ENCODE data around the gene UTF1. TPM values are rescaled to one million over a fixed set of nuclear protein-coding genes. Genes with fewer than 3 reads are reported as not detected.

UTF1 gene
- total RNA-seq = not detected

DNA sequence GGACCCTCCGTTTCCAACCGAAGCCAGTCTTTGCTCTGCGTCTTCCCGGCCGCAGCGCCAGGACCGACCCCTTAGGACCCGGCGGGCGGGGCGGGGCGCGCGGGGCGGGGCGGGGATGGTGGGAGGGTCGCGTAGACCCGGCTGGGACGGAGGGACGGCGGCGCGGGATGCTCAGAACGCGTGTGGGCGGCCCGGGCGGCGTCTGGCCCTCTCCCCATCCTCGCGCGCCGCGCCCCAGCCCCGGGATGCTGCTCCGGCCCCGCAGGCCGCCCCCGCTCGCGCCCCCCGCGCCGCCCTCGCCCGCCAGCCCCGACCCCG is at the start of gene UTF1:
Gene UTF1 (plus strand): TSS at position 174 of the 318 bp plus-strand sequence. CDS start 72 bp downstream, at position 246.
- no peaks in the 10 kb centered on the region for H3K36me3 Mint-ChIP-seq
- H3K9me3 Mint-ChIP-seq = no peaks in the 10 kb centered on the region
- H3K27me3 Mint-ChIP-seq = peaks cover 82% of the 10 kb centered on the region
- no peak within 1 kb of the TSS for H3K27ac Mint-ChIP-seq
- DNase-seq = no peak
- H3K4me1 Mint-ChIP-seq = peaks cover 17% of the 10 kb centered on the region
- no peak within 1 kb of the TSS for H3K4me3 Mint-ChIP-seq

GRCh38 chr10:133180965-133181639 is 48.9 kb upstream of the UTF1 start:
- peaks cover 7% of the 10 kb centered on the region for H3K9me3 Mint-ChIP-seq
- H3K4me3 Mint-ChIP-seq = no peak overlapping the region
- no peak overlapping the region for H3K27ac Mint-ChIP-seq
- H3K36me3 Mint-ChIP-seq = no peaks in the 10 kb centered on the region
- H3K27me3 Mint-ChIP-seq = peaks cover 5% of the 10 kb centered on the region
- no peak for DNase-seq
- no peaks in the 10 kb centered on the region for H3K4me1 Mint-ChIP-seq

GRCh38 chr10:133182190-133182589 is 47.8 kb upstream of the UTF1 start:
- Mint-ChIP-seq H3K27ac (no peak overlapping the region), H3K9me3 (peaks cover 7% of the 10 kb centered on the region), H3K36me3 (no peaks in the 10 kb centered on the region), H3K4me3 (no peak overlapping the region), H3K4me1 (no peaks in the 10 kb centered on the region), H3K27me3 (peaks cover 5% of the 10 kb centered on the region)
- DNase-seq = no peak

DNA sequence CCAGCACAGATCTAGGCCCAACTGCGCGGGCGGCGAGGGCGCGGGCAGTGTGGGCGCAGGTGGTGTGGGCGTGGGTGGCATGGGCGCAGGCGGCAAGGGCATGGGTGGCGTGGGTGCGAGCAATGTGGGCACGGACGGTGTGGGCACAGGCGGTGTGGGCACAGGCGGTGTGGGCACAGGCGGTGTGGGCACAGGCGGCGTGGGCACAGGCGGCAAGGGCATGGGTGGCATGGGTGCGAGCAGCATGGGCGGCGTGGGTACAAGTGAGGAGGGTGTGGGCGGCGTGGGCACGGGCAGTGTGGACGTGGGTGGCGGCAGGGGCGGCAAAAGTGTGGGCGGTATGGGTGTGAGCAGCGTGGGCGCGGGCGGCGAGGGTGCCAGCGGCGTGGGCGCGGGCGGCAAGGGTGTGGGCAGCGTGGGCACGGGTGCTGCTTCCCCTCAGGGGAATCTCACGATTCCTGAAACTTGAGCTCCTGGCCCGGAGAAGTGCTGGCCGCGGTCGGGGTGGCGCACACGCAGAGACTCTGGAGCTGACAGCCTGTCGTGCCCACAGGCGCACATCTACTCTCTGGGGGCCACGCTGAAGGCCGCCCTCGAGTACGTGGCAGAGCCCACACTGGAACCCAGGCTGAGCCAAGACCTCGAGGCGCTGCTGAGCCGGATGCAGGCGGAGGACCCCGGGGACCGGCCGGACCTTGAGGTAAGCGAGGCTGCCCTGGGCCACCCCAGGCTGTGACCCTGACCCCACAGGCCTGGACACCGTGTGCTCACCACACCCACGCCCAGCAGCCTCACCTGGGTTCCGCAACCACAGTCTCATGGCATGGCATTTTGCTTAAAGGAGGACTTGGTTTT is 47.0 kb upstream of the UTF1 start:
- Mint-ChIP-seq H3K4me1 (no peaks in the 10 kb centered on the region), H3K9me3 (peaks cover under 1% of the 10 kb centered on the region), H3K27me3 (peaks cover 5% of the 10 kb centered on the region), H3K27ac (no peak overlapping the region), H3K4me3 (no peak overlapping the region), H3K36me3 (no peaks in the 10 kb centered on the region)
- DNase-seq = no peak

- no peak overlapping the region for H3K27ac Mint-ChIP-seq
Measured at GRCh38 chr10:133183646-133184378, 46.2 kb upstream of the UTF1 start.

DNA sequence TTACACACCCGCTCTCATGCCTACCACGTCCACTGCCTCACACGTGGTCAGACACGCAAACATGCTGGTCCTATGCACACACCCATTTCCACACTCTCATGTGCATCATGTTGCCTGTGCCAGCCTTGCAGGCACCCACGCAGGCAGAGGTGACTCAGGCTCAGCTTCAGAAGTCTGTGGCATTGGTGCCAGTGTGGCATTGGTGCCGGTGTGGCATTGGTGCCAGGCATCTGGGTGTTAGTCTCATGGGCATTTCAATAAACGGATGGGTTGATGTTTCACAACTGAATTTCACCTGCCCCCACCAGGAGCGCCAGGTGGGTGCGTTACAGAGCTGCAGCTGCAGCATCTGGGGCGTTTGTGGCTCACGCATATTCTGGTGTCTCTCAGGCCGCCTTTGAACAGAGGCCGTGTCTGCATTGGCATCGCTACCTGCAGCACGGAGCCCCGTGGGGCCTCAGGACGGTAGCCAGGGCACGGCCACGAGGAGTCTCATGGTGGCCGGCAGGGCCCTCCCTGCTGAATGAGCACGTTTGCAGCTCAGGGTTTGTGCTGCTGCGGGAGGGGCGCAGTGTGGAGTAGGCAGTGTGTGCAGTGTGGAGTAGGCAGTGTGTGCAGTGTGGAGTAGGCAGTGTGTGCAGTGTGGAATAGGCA is 45.3 kb upstream of the UTF1 start:
- Mint-ChIP-seq H3K4me3 (no peak overlapping the region), H3K27me3 (peaks cover 5% of the 10 kb centered on the region), H3K36me3 (no peaks in the 10 kb centered on the region), H3K9me3 (no peaks in the 10 kb centered on the region), H3K4me1 (no peaks in the 10 kb centered on the region), H3K27ac (no peak overlapping the region)
- no peak for DNase-seq

More at GRCh38 chr10:133183646-133184378, 46.2 kb upstream of the UTF1 start:
- Mint-ChIP-seq H3K9me3 (no peaks in the 10 kb centered on the region), H3K4me1 (no peaks in the 10 kb centered on the region), H3K27me3 (peaks cover 5% of the 10 kb centered on the region), H3K4me3 (no peak overlapping the region), H3K36me3 (no peaks in the 10 kb centered on the region)
- no peak for DNase-seq

- no peaks in the 10 kb centered on the region for H3K36me3 Mint-ChIP-seq
- H3K4me3 Mint-ChIP-seq = no peak overlapping the region
- H3K27me3 Mint-ChIP-seq = peaks cover 5% of the 10 kb centered on the region
- no peaks in the 10 kb centered on the region for H3K9me3 Mint-ChIP-seq
- no peaks in the 10 kb centered on the region for H3K4me1 Mint-ChIP-seq
- no peak for DNase-seq
- H3K27ac Mint-ChIP-seq = no peak overlapping the region
Measured at GRCh38 chr10:133185421-133185820, 44.6 kb upstream of the UTF1 start.

GRCh38 chr10:133185916-133186315 is 44.1 kb upstream of the UTF1 start:
- Mint-ChIP-seq H3K27ac (no peak overlapping the region), H3K36me3 (no peaks in the 10 kb centered on the region), H3K4me3 (no peak overlapping the region), H3K4me1 (no peaks in the 10 kb centered on the region), H3K9me3 (no peaks in the 10 kb centered on the region), H3K27me3 (peaks cover 5% of the 10 kb centered on the region)
- DNase-seq = no peak

DNA sequence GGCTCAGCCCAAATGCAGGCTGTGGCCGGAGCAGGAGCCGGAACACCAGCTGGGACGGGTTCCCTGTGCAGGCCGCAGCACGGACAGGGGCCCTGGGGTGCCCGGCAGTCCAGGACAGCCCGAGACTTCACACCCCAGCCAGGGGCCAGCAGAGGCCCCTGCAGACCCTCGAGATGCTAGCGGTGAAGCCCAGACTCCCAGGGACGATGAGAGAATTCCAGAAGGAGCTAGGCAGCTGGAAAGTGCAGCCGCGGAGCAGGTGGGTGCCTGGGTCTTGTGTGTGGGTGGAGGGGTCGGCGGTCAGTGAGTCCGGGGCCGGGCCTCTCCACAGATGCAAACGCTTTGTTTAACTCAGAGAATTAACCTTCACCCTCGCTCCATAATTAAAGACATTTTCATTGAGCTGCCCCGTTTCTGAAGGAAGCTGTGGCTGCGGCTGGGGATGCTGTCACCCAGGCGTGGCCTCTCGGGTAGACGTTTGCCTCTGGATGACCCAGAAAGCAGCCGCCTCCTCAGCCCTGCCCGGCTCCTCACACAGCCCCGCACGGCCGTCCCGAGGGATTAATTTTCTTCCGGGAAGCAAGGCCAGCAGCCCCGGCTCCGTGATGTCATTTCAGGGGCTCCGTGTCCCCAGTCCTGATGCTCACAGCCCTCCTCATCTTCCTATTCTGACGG is 43.5 kb upstream of the UTF1 start:
- Mint-ChIP-seq H3K36me3 (no peaks in the 10 kb centered on the region), H3K4me3 (no peak overlapping the region), H3K27ac (no peak overlapping the region), H3K27me3 (peaks cover 5% of the 10 kb centered on the region), H3K4me1 (no peaks in the 10 kb centered on the region), H3K9me3 (no peaks in the 10 kb centered on the region)
- DNase-seq = no peak

DNA sequence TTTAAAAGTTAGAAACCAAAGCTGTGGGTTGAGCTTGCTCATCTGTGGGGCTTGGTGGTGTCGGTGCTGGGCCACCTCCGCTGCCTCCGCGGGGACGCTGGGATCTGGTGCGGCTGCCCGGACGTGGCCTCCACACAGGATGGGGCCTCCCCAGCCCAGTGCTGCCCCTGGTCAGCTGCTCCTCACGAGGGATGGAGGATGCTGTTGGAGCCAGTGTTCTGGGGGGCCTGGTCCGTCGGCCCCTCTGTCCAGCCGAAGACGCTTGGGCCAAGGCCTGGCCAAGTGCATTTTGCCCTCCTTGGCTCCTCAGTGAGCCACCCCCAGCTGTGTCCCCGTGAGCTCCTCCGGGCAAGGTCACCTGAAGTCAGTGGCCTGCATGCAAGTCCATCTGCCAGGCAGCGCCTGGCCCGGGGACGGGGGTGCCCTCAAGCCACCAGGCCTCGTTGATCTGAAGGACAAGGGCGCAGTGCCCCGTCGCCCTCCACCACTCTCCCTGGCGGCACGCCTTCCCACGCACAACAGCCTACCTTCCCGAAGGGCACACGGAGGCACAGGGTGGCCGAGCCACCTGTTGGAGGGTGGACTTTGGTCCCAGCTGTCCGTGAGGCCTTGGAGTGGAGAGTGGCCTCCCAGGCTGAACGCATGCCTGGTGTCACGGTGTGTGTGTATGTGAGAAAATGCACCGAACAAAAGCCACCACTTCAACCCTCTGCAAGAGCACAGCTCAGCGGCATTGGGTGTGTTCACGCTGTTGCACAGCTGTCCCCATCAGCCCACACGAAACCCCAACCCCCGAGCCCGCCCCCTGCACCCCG is 42.7 kb upstream of the UTF1 start:
- H3K27me3 Mint-ChIP-seq = peaks cover 6% of the 10 kb centered on the region
- no peaks in the 10 kb centered on the region for H3K4me1 Mint-ChIP-seq
- no peak overlapping the region for H3K27ac Mint-ChIP-seq
- no peaks in the 10 kb centered on the region for H3K9me3 Mint-ChIP-seq
- no peak overlapping the region for H3K4me3 Mint-ChIP-seq
- no peaks in the 10 kb centered on the region for H3K36me3 Mint-ChIP-seq
- no peak for DNase-seq

DNA sequence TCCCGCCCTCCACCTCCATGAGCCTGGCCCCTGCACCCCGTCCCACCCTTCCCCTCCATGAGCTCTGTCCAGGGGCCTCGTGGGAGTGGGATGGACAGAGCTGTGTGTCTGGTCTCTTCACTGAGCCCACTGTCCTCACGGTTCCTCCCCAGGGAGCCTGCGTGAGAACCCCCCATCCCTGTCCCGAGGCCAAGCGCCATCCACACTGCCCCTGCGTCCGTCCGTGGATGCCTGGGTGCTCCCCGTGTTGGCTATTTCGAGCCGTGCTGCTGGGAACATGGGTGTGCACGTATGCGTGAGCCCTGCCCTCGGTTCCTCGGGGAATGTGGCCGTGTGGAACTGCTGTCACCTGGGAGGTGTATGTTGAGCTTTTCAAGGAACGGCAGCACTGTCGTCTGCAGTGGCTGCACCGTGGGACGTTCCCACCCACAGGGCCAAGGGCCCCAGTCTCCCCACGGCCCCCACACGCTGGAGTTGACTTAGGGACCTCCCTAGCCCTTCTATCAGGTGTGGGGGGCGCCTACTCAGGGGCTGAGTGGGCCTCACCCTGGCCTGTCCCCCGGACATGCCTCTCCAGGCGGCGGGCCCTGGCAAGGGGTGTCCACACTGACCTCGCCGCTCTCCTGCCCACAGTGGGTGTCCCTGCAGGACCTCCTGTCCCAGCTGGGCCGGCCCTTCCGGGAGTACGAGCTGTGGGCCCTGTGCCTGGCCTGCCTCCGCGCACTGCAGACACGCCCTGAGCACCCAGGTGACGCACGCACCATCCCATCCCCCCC is 41.9 kb upstream of the UTF1 start:
- Mint-ChIP-seq H3K36me3 (no peaks in the 10 kb centered on the region), H3K9me3 (no peaks in the 10 kb centered on the region), H3K27ac (no peak overlapping the region), H3K27me3 (peaks cover 10% of the 10 kb centered on the region), H3K4me1 (no peaks in the 10 kb centered on the region), H3K4me3 (no peak overlapping the region)
- no peak for DNase-seq

DNA sequence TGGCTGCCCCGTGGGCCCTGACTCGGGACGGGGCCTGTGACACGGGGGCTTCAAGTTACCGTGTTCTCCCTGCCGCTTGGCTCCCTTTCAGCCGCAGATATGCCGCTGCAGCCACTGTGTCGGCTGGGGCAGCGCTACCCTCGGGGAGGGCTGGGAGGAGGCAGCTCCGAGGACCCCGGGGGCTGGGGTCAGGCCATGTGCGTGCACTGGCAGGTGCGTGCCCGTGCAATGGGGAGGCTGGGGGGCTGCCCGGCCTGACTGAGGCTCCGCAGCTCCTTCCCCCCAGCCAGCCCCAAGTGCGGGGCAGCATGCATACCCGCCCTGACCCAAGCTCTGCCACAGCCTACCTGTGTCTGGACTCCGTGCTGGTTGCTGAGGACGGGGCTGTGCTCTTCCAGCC is 40.8 kb upstream of the UTF1 start:
- Mint-ChIP-seq H3K27ac (no peak overlapping the region), H3K36me3 (no peaks in the 10 kb centered on the region), H3K9me3 (peaks cover 4% of the 10 kb centered on the region), H3K4me1 (no peaks in the 10 kb centered on the region), H3K27me3 (peaks cover 6% of the 10 kb centered on the region), H3K4me3 (no peak overlapping the region)
- DNase-seq = no peak

DNA sequence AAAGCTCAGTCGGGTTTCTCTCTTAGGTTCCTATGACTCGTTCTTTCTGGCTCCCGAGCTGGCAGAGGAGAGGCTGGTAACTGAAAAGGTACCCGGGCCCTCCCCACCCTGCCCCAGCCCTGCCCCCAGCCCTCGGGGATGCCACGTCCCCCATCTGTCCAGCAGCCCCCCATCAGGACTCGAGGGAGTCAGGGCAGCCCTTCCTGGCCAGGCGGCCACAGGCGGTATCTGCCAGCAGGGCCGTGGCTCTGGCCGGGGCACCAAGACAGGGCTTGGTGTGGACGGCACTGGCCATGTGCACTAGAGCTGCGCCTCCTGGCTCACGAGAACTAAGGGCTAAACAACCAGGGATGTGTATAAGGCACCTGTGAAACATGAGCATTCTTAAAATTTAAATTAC is 40.3 kb upstream of the UTF1 start:
- Mint-ChIP-seq H3K4me3 (no peak overlapping the region), H3K4me1 (no peaks in the 10 kb centered on the region), H3K27ac (no peak overlapping the region), H3K9me3 (peaks cover 4% of the 10 kb centered on the region), H3K36me3 (no peaks in the 10 kb centered on the region), H3K27me3 (peaks cover 5% of the 10 kb centered on the region)
- DNase-seq = no peak
